ENCODE data around the gene NPY1R.

DNA sequence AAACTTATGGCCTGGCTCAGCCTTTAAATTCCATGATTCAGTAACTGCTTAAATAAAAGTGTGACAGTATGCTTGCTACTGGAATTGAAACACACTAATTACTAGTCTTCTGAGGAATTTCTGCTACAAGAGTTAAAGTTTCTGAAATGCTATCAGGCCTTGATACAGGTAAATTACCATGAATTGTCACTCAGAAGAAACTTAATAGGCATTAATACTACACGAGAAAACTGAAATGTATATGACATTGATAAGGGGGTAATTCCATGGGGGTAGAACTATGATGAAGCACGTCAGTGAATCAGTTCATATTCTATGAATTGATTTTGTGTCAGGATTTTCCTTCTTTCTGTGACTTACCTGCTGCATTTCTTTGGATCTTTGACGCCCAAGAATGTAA, 3.0 kb upstream of the NPY1R start:
- no peak for TF ChIP-seq POLR2A (IDR thresholded peaks at IDR 0.05)
- TF ChIP-seq, protein P1, sequence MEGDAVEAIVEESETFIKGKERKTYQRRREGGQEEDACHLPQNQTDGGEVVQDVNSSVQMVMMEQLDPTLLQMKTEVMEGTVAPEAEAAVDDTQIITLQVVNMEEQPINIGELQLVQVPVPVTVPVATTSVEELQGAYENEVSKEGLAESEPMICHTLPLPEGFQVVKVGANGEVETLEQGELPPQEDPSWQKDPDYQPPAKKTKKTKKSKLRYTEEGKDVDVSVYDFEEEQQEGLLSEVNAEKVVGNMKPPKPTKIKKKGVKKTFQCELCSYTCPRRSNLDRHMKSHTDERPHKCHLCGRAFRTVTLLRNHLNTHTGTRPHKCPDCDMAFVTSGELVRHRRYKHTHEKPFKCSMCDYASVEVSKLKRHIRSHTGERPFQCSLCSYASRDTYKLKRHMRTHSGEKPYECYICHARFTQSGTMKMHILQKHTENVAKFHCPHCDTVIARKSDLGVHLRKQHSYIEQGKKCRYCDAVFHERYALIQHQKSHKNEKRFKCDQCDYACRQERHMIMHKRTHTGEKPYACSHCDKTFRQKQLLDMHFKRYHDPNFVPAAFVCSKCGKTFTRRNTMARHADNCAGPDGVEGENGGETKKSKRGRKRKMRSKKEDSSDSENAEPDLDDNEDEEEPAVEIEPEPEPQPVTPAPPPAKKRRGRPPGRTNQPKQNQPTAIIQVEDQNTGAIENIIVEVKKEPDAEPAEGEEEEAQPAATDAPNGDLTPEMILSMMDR (IDR thresholded peaks at IDR 0.05), result no peak
- no peak for TF ChIP-seq POLR2AphosphoS5 (IDR thresholded peaks at IDR 0.05; ENCODE audit: insufficient read depth in 1 of 2, low read depth in 1 of 2)

All from vagina (tissue), 2 donors.